Thoracic aorta (tissue), 2 donors: ENCODE data around the gene ACP5. TPM values are rescaled to one million over a fixed set of nuclear protein-coding genes. Genes with fewer than 3 reads are reported as not detected.

Experiments
- ATAC-seq: fragments of 150-250 bp; one replicate; pipeline ENCODE4 v1.8.0; 2017; ENCODE audit warnings: low read depth; ENCODE audit not compliant: insufficient number of reproducible peaks, low FRiP score
- DNase-seq: peaks from one replicate; pipeline ENCODE4 v3.0.0-alpha.2; 2020; ENCODE audit warnings: low spot score
- H3K27ac ChIP-seq, 2 donors: fragments of 200-600 bp; sonication (generic); 1 replicate in 1 of 2; 2 replicates in 1 of 2; pipeline ENCODE4 v1.5.1; 2016; ENCODE audit warnings: mild to moderate bottlenecking in 2 of 2, moderate library complexity in 2 of 2
- H3K27me3 ChIP-seq: fragments of 200-600 bp; sonication (generic); replicated peaks from 2 replicates; pipeline ENCODE4 v1.6.0; 2016; ENCODE audit warnings: mild to moderate bottlenecking; ENCODE audit not compliant: insufficient read depth
- H3K36me3 ChIP-seq: fragments of 200-600 bp; sonication (generic); one replicate; pipeline ENCODE4 v1.5.1; 2016
- H3K4me1 ChIP-seq, 2 donors: fragments of 200-600 bp; sonication (generic); 1 replicate in 1 of 2; 2 replicates in 1 of 2; pipeline versions ENCODE4 v1.5.1 to v1.6.0; 2016; ENCODE audit warnings: low read depth in 2 of 2, mild to moderate bottlenecking in 1 of 2; ENCODE audit not compliant: control insufficient read depth in 1 of 2
- H3K4me3 ChIP-seq: fragments of 200-600 bp; sonication (generic); 2 replicates; pipeline ENCODE4 v1.5.1; 2016; ENCODE audit warnings: mild to moderate bottlenecking
- H3K9me3 ChIP-seq: fragments of 200-600 bp; sonication (generic); 2 replicates; pipeline ENCODE4 v1.5.1; 2016
- CTCF ChIP-seq: fragments of 200-600 bp; sonication (generic); IDR thresholded peaks from one replicate; pipeline ENCODE4 v1.5.1; 2019; ENCODE audit warnings: antibody characterized with exemption
- total RNA-seq, 2 donors: library from RNA; depleted of rRNA; stranded (reverse); fragments of >200 nt; gene quantifications; one replicate each; pipeline versions ENCODE4 v1.1.0 to v1.2.3, GENCODE V29; 2016

Gene ACP5
- total RNA-seq, 2 donors from 2014 or later, result 1.6 to 14.6 TPM

- Histone ChIP-seq H3K4me1 (no peaks in the 10 kb centered on the region), H3K4me3 (no peak overlapping the region), H3K27ac (no peak overlapping the region), H3K36me3 (no peaks in the 10 kb centered on the region), H3K27me3 (no peaks in the 10 kb centered on the region), H3K9me3 (no peaks in the 10 kb centered on the region)
- ATAC-seq, result no peak
- DNase-seq, result no peak
- TF ChIP-seq CTCF, result no peak
Measured at GRCh38 chr19:11587975-11588631, 10.7 kb upstream of the ACP5 start.

GRCh38 chr19:11587302-11587974 is 10.0 kb upstream of the ACP5 start:
- no peaks in the 10 kb centered on the region for H3K4me1 ChIP-seq
- H3K27ac ChIP-seq, result no peak overlapping the region

GRCh38 chr19:11586331-11586730 is 8.9 kb upstream of the ACP5 start:
- no peaks in the 10 kb centered on the region for H3K9me3 ChIP-seq
- DNase-seq (no peak), ATAC-seq (no peak)
- no peaks in the 10 kb centered on the region for H3K27me3 ChIP-seq
- TF ChIP-seq CTCF, result no peak
- H3K36me3 ChIP-seq, result no peaks in the 10 kb centered on the region
- H3K27ac ChIP-seq, result no peak overlapping the region
- no peaks in the 10 kb centered on the region for H3K4me1 ChIP-seq
- no peak overlapping the region for H3K4me3 ChIP-seq

More at GRCh38 chr19:11587302-11587974, 10.0 kb upstream of the ACP5 start:
- Histone ChIP-seq H3K36me3 (no peaks in the 10 kb centered on the region), H3K27me3 (no peaks in the 10 kb centered on the region), H3K9me3 (no peaks in the 10 kb centered on the region), H3K4me3 (no peak overlapping the region)
- peak; percentile 86 for TF ChIP-seq CTCF
- ATAC-seq, result no peak
- peak; percentile 22 for DNase-seq

- H3K9me3 ChIP-seq, result no peaks in the 10 kb centered on the region
- no peaks in the 10 kb centered on the region for H3K4me1 ChIP-seq
- H3K27me3 ChIP-seq, result no peaks in the 10 kb centered on the region
- no peak for ATAC-seq
- no peak overlapping the region for H3K4me3 ChIP-seq
- no peak overlapping the region for H3K27ac ChIP-seq
- TF ChIP-seq CTCF, result no peak
- no peak for DNase-seq
- no peaks in the 10 kb centered on the region for H3K36me3 ChIP-seq
Measured at GRCh38 chr19:11581740-11582139, 4.3 kb upstream of the ACP5 start.

GRCh38 chr19:11580116-11580515 is 2.7 kb upstream of the ACP5 start:
- Histone ChIP-seq H3K9me3 (no peaks in the 10 kb centered on the region), H3K4me3 (no peak overlapping the region), H3K4me1 (no peaks in the 10 kb centered on the region), H3K27ac (no peak overlapping the region), H3K36me3 (no peaks in the 10 kb centered on the region), H3K27me3 (no peaks in the 10 kb centered on the region)
- no peak for DNase-seq
- ATAC-seq, result no peak
- TF ChIP-seq CTCF, result no peak
